ENCODE measurements around the gene NCOA6. TPM values are rescaled to one million over a fixed set of nuclear protein-coding genes. Genes with fewer than 3 reads are reported as not detected.
A peak's percentile ranks its signal among the peaks of the same experiment; 100 is the strongest.

NCOA6 gene
- polyA plus RNA-seq, 2 donors, result 12.7 to 22.5 TPM

DNA sequence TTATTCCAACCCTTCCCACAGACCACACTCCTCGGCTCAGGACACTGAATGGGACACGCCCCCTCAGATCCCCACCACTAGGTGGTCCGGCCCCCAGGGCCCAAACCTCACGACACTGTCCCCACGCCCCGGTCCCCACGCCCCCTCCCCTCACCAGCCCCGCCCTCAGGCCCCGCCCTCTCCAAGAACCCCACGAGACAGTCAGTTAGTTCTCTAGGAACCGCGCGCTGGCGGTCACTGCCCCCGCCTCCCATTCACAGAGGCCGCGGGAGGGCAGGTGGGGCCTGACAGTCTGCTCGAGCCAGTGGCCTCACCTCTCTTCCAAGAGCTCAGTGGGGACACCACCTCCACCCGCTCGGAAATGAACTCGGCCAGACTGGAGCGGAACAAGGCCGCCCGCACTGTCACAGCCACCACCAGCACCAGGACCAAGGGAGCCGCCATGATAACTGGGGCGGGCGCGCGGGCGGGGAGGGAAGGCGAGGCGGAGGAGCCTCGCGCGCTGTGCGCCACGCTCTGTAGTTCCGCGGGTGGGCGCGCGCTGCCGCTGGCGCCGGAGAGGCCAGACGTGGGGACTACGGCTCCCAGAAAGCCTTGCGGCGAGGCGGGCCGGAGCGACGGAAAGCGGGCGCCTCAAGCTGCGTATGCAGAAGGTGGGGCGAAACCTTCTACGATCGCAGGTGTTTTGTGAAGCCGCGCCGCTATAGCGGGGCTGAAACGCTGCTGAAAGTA is 148.6 kb downstream of the NCOA6 start, which contains the start of gene PIGU:
Gene PIGU (minus strand): TSS at position 451 of the 732 bp plus-strand sequence. CDS start 7 bp downstream, at position 444.
- H3K27me3 ChIP-seq (ENCODE audit: control insufficient read depth in 1 of 2, insufficient read depth in 2 of 2, low read length in 2 of 2), result no peaks in the 10 kb centered on the region
- H3K27ac ChIP-seq (ENCODE audit: low read depth in 2 of 2, low read length in 1 of 2), result peak within 1 kb of the TSS; percentile 86 to 89
- peak within 1 kb of the TSS; percentile 66 to 87 for H3K4me3 ChIP-seq (ENCODE audit: low read depth in 1 of 2, low read length in 2 of 2)
- WGBS, 2 donors, result 0 to 1% methylated on average over 60 to 64 of the region's 64 CpGs
- H3K36me3 ChIP-seq (ENCODE audit: control insufficient read depth in 2 of 2, insufficient read depth in 2 of 2, low read length in 1 of 2), result no peaks in the 10 kb centered on the region
- no peaks in the 10 kb centered on the region for H3K4me1 ChIP-seq (ENCODE audit: control insufficient read depth in 2 of 2, insufficient read depth in 2 of 2, low read length in 1 of 2)
- H3K9me3 ChIP-seq (ENCODE audit: control insufficient read depth in 2 of 2, insufficient read depth in 1 of 2, low read depth in 1 of 2, low read length in 1 of 2), result no peaks in the 10 kb centered on the region

DNA sequence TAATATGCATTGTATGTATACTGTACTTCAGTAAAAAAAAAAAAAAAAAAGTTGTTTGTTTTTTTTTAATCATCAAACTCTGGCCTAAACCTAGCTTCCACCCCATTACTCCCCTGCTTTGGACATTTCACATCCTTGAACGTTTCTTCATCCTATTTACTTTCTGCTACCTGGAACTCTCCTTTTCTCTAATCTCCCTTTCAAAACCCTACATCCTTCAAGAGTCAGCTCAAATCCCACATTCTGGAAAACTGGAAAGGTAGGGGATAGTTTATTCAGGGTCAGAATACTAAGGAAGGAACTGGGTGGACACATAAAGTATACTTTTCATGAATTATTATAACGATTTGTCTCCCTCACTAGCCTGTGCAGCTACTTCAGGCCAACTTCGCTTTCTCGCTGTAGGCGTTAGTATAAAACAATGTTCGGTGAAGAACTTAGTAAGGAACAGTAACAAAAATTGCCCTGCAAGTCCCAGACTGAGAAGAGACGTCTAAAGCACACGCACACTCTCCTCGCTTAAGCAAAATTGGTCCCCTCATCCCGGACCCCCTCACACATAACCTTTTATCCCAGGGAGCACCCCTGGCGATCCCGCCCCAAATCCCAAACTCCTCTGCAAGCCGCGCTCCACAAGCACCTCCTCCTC is 149.3 kb downstream of the NCOA6 start:
- Histone ChIP-seq H3K27me3 (ENCODE audit: control insufficient read depth in 1 of 2, insufficient read depth in 2 of 2, low read length in 2 of 2) (no peaks in the 10 kb centered on the region), H3K27ac (ENCODE audit: low read depth in 2 of 2, low read length in 1 of 2) (peak overlapping the region; percentile 86 to 89), H3K36me3 (ENCODE audit: control insufficient read depth in 2 of 2, insufficient read depth in 2 of 2, low read length in 1 of 2) (no peaks in the 10 kb centered on the region), H3K9me3 (ENCODE audit: control insufficient read depth in 2 of 2, insufficient read depth in 1 of 2, low read depth in 1 of 2, low read length in 1 of 2) (no peaks in the 10 kb centered on the region), H3K4me1 (ENCODE audit: control insufficient read depth in 2 of 2, insufficient read depth in 2 of 2, low read length in 1 of 2) (no peaks in the 10 kb centered on the region), H3K4me3 (ENCODE audit: low read depth in 1 of 2, low read length in 2 of 2) (peak overlapping the region; percentile 66 to 87)
- WGBS, 2 donors, result 0 to 1% methylated on average over 14 of the region's 14 CpGs

DNA sequence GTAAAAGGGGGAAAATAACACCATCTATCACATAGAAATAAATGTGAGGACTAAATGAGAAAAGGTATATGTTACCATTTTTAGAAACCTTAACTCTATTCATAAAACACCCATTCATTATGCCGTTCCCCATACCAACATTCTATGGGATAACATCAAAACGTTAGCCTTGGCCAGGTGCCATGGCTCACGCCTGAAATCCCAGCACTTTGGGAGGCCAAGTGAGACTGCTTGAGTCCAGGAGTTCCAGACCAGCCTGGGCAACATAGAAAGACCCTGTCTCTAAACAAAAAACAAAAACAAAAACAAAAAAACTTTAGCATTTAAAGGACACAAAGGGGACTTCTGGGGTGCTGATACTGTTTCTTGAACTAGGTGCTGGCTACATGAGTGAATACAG is 149.9 kb downstream of the NCOA6 start:
- 25% methylated on average over 3 of the region's 3 CpGs for WGBS, 2 donors
- H3K4me3 ChIP-seq (ENCODE audit: low read depth in 1 of 2, low read length in 2 of 2), result no peak overlapping the region
- H3K27me3 ChIP-seq (ENCODE audit: control insufficient read depth in 1 of 2, insufficient read depth in 2 of 2, low read length in 2 of 2), result no peaks in the 10 kb centered on the region
- H3K9me3 ChIP-seq (ENCODE audit: control insufficient read depth in 2 of 2, insufficient read depth in 1 of 2, low read depth in 1 of 2, low read length in 1 of 2), result no peaks in the 10 kb centered on the region
- no peaks in the 10 kb centered on the region for H3K4me1 ChIP-seq (ENCODE audit: control insufficient read depth in 2 of 2, insufficient read depth in 2 of 2, low read length in 1 of 2)
- no peaks in the 10 kb centered on the region for H3K36me3 ChIP-seq (ENCODE audit: control insufficient read depth in 2 of 2, insufficient read depth in 2 of 2, low read length in 1 of 2)
- no peak overlapping the region for H3K27ac ChIP-seq (ENCODE audit: low read depth in 2 of 2, low read length in 1 of 2)

DNA sequence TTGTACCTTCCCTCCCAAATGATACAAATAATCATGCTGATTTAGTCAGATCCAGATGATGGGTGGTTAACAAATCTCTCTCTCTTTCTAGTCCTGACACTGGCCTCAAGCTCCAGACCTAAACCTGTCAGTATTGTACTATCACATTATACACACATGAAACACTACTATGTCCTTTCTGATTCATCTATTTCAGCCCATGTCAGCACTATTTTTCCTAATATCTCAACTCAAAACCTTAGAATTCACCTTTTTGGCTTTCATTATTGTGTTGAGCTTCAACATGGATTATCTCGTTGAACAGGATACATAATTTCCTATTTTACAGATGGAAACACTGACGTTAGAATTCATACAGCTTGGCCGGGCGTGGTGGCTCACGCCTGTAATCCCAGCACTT is 152.0 kb downstream of the NCOA6 start:
- Histone ChIP-seq H3K4me1 (ENCODE audit: control insufficient read depth in 2 of 2, insufficient read depth in 2 of 2, low read length in 1 of 2) (no peaks in the 10 kb centered on the region), H3K27ac (ENCODE audit: low read depth in 2 of 2, low read length in 1 of 2) (no peak overlapping the region), H3K4me3 (ENCODE audit: low read depth in 1 of 2, low read length in 2 of 2) (no peak overlapping the region), H3K27me3 (ENCODE audit: control insufficient read depth in 1 of 2, insufficient read depth in 2 of 2, low read length in 2 of 2) (no peaks in the 10 kb centered on the region), H3K9me3 (ENCODE audit: control insufficient read depth in 2 of 2, insufficient read depth in 1 of 2, low read depth in 1 of 2, low read length in 1 of 2) (no peaks in the 10 kb centered on the region), H3K36me3 (ENCODE audit: control insufficient read depth in 2 of 2, insufficient read depth in 2 of 2, low read length in 1 of 2) (no peaks in the 10 kb centered on the region)
- 88% methylated on average over 5 of the region's 5 CpGs for WGBS, 2 donors

DNA sequence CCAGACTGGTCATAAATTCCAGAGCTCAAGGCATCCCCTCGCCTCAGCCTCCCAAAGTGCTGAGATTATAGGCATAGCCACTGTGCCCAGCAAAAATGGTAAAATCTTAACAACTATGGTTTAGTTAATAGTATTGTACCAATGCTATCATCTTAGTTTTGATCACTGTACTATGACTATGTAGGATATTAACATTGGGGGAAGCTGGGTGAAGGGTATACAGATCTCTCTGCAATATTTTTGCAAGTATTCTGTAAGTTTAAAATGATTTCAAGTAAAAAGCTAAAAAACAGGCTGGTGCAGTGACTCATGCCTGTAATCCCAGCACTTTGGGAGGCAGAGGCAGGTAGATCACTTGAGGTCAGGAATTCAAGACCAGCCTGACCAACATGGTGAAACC is 156.4 kb downstream of the NCOA6 start:
- no peaks in the 10 kb centered on the region for H3K9me3 ChIP-seq (ENCODE audit: control insufficient read depth in 2 of 2, insufficient read depth in 1 of 2, low read depth in 1 of 2, low read length in 1 of 2)
- H3K4me1 ChIP-seq (ENCODE audit: control insufficient read depth in 2 of 2, insufficient read depth in 2 of 2, low read length in 1 of 2), result no peaks in the 10 kb centered on the region
- H3K27me3 ChIP-seq (ENCODE audit: control insufficient read depth in 1 of 2, insufficient read depth in 2 of 2, low read length in 2 of 2), result no peaks in the 10 kb centered on the region
- no peak overlapping the region for H3K27ac ChIP-seq (ENCODE audit: low read depth in 2 of 2, low read length in 1 of 2)
- 100% methylated on average over 1 of the region's 1 CpG for WGBS, 2 donors
- H3K4me3 ChIP-seq (ENCODE audit: low read depth in 1 of 2, low read length in 2 of 2), result no peak overlapping the region
- H3K36me3 ChIP-seq (ENCODE audit: control insufficient read depth in 2 of 2, insufficient read depth in 2 of 2, low read length in 1 of 2), result no peaks in the 10 kb centered on the region

Other genes starting within 250 kb of the NCOA6 start
- gene PIGU, start 148.6 kb downstream of the NCOA6 start, polyA plus RNA-seq, result 10 to 100 TPM; 14.2 to 22.5 TPM
- gene TP53INP2, start 121.3 kb downstream of the NCOA6 start, polyA plus RNA-seq, result 10 to 100 TPM; 39.5 to 57.1 TPM
- 1 to 10 TPM; 3.7 to 5.7 TPM for gene GGT7, start 47.2 kb upstream of the NCOA6 start, polyA plus RNA-seq
- 10 to 100 TPM; 31.4 to 44.2 TPM for gene ACSS2, start 51.0 kb upstream of the NCOA6 start, polyA plus RNA-seq
- gene GSS, start 130.2 kb upstream of the NCOA6 start, polyA plus RNA-seq, result 10 to 100 TPM; 40.9 to 48.3 TPM
- under 1 TPM; 0.11 to 0.69 TPM for gene MYH7B, start 130.2 kb upstream of the NCOA6 start, polyA plus RNA-seq

Measured in esophagus (tissue), 2 donors.